Activated B cell treated with CpG ODN at 0.5 μM for 24 hours (primary cell): ENCODE measurements around the gene DGLUCY. TPM values are rescaled to one million over a fixed set of nuclear protein-coding genes. Genes with fewer than 3 reads are reported as not detected.
"Not testable (repeated sequence)": the region's sequence is repeated elsewhere in the genome, so short reads cannot be mapped to it uniquely, and the experiment has no call there.

Experiments used
- ATAC-seq: fragments of 200-7000 bp; cut with Tn5 transposase; one replicate; pipeline ENCODE4 v1.10.0; 2021; ENCODE audit warnings: low read depth, mild to moderate bottlenecking, moderate library complexity
- CTCF ChIA-PET: fragments of 350-600 bp; sonication (Branson Sonifier 250); formaldehyde crosslinking; loops from one replicate; lab custom pipeline; 2021; ENCODE audit warnings: antibody characterized with exemption; lab: Charles Lee
- POLR2A ChIA-PET: fragments of 350-600 bp; sonication (Branson Sonifier 250); formaldehyde crosslinking; loops from one replicate; lab custom pipeline; 2021; ENCODE audit warnings: antibody characterized with exemption; lab: Charles Lee
- DNase-seq: peaks from one replicate; pipeline ENCODE4 v3.0.0; 2022
- H3K27ac Mint-ChIP-seq: one replicate; pipeline ENCODE4 v1.8.0; 2020; ENCODE audit warnings: mixed read lengths
- H3K27me3 Mint-ChIP-seq: one replicate; pipeline ENCODE4 v1.8.0; 2021; ENCODE audit warnings: mixed read lengths
- H3K36me3 Mint-ChIP-seq: one replicate; pipeline ENCODE4 v1.8.0; 2021; ENCODE audit warnings: low read depth, mixed read lengths
- H3K4me1 Mint-ChIP-seq: one replicate; pipeline ENCODE4 v1.8.0; 2021; ENCODE audit warnings: mixed read lengths
- H3K4me3 Mint-ChIP-seq: one replicate; pipeline ENCODE4 v1.8.0; 2020; ENCODE audit warnings: mild to moderate bottlenecking, mixed read lengths
- H3K9me3 Mint-ChIP-seq: one replicate; pipeline ENCODE4 v1.8.0; 2020; ENCODE audit warnings: mixed read lengths
- intact Hi-C: fragments of 100-400 bp; cut with micrococcal nuclease; formaldehyde crosslinking; loops from one replicate; pipeline ENCODE4 v1.15.1; 2024
- total RNA-seq: library from RNA; stranded (reverse); gene quantifications from 2 replicates; pipeline ENCODE4 v1.2.3, GENCODE V29; 2022
- TF ChIP-seq, protein P1 (sequence below): fragments of 200-600 bp; IDR thresholded peaks from one replicate; pipeline ENCODE4 v1.8.0; 2022; ENCODE audit warnings: antibody characterized with exemption, mild to moderate bottlenecking

The DGLUCY gene
- total RNA-seq, 1 donor from 2014 or later, result 92.7 TPM

- CTCF ChIA-PET, result no interaction called here
Observed at GRCh38 chr14:91094772-91095171, 19.1 kb upstream of the DGLUCY start.

DNA sequence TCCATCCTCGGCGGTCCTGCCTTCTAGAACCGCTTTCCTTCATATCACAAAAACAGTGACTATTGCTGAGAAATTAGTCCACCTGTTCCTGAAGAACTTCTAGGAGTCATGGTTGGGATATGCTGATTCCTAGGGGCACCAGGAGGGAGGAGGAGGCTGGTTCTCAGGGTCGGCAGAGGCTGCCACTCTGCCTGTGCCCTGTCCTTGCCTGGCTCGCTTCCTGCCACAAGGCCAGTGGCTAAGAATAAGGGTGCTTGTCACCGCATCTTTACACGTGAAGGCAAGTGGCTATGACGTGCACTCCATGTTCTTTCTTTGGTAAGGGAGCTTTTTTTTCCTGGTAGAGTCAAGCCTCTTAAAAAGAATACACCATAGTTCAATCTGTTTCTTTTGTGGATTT lies 18.7 kb upstream of the DGLUCY start:
- Mint-ChIP-seq H3K27ac (no peak overlapping the region), H3K27me3 (no peaks in the 10 kb centered on the region), H3K36me3 (no peaks in the 10 kb centered on the region), H3K9me3 (no peaks in the 10 kb centered on the region), H3K4me1 (no peaks in the 10 kb centered on the region), H3K4me3 (no peak overlapping the region)
- no peak for ATAC-seq
- DNase-seq, result no peak
- CTCF ChIA-PET, result no interaction called here
- TF ChIP-seq, protein P1, sequence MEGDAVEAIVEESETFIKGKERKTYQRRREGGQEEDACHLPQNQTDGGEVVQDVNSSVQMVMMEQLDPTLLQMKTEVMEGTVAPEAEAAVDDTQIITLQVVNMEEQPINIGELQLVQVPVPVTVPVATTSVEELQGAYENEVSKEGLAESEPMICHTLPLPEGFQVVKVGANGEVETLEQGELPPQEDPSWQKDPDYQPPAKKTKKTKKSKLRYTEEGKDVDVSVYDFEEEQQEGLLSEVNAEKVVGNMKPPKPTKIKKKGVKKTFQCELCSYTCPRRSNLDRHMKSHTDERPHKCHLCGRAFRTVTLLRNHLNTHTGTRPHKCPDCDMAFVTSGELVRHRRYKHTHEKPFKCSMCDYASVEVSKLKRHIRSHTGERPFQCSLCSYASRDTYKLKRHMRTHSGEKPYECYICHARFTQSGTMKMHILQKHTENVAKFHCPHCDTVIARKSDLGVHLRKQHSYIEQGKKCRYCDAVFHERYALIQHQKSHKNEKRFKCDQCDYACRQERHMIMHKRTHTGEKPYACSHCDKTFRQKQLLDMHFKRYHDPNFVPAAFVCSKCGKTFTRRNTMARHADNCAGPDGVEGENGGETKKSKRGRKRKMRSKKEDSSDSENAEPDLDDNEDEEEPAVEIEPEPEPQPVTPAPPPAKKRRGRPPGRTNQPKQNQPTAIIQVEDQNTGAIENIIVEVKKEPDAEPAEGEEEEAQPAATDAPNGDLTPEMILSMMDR, result no peak
- intact Hi-C loops, result no loop called here
- POLR2A ChIA-PET, result no interaction called here

More at GRCh38 chr14:91094772-91095171, 19.1 kb upstream of the DGLUCY start:
- intact Hi-C loops, result no loop called here
- no peaks in the 10 kb centered on the region for H3K9me3 Mint-ChIP-seq
- no peak for ATAC-seq
- POLR2A ChIA-PET, result no interaction called here
- H3K27ac Mint-ChIP-seq, result no peak overlapping the region
- no peaks in the 10 kb centered on the region for H3K27me3 Mint-ChIP-seq
- no peak for DNase-seq
- H3K4me1 Mint-ChIP-seq, result no peaks in the 10 kb centered on the region
- no peak overlapping the region for H3K4me3 Mint-ChIP-seq
- TF ChIP-seq, protein P1, result no peak
- no peaks in the 10 kb centered on the region for H3K36me3 Mint-ChIP-seq

GRCh38 chr14:91097657-91098056 lies 16.2 kb upstream of the DGLUCY start:
- intact Hi-C loops, H3K36me3 Mint-ChIP-seq, H3K27me3 Mint-ChIP-seq, DNase-seq, H3K4me1 Mint-ChIP-seq, H3K9me3 Mint-ChIP-seq, H3K27ac Mint-ChIP-seq, CTCF ChIA-PET, ATAC-seq, H3K4me3 Mint-ChIP-seq: not testable (repeated sequence)
- POLR2A ChIA-PET, result interaction anchor here (0.6 kb wide), 1 partner anchor 25 kb away, joined by 3 read pairs; no protein-coding TSS in a partner anchor

DNA sequence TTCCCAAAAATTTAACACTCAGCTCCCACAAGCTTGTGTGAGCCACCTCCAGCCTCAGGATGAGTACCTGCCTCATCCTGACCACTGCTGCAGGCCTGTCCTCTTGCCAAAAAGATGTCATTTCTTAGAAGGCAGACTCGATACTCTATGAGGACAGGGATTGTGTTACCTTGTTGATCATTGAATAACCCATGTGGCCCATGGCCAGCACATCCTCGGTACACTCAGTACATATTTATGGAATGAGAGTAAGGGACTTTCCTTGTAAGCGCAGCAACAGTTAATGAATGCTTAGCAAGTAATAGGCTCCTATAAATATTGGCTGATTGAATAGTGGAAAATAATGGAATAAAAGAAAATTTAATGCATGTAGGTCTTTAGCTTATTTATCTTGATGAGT lies 15.3 kb upstream of the DGLUCY start:
- Mint-ChIP-seq H3K4me1 (no peaks in the 10 kb centered on the region), H3K4me3 (no peak overlapping the region), H3K36me3 (no peaks in the 10 kb centered on the region), H3K9me3 (no peaks in the 10 kb centered on the region), H3K27ac (no peak overlapping the region), H3K27me3 (no peaks in the 10 kb centered on the region)
- POLR2A ChIA-PET, result interaction anchor here (0.6 kb wide), 1 partner anchor 29 kb away, joined by 3 read pairs; no protein-coding TSS in a partner anchor
- CTCF ChIA-PET, result interaction anchor here (0.6 kb wide), 1 partner anchor 119 kb away, joined by 3 read pairs; no protein-coding TSS in a partner anchor
- intact Hi-C loops, result no loop called here
- ATAC-seq, result no peak
- TF ChIP-seq, protein P1, result no peak
- no peak for DNase-seq

DNA sequence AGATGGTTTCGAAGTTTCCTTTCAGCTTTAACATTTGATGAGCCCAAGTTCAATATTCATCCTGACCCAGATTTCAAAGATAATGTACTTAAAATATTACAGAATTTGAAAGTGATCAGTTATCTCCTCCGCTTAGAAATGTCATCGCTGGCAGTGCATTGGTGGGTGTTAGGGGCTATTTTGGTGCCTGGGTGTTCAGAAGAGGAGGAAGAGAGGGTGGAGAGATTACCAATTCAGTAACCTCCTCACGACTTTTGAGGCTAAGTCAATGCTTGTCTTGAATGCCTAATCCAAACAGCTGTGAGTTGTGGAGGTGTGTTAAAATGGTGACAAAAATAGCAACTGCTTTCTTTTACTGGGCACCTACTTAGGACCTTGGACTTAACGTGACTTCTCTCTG lies 13.8 kb upstream of the DGLUCY start:
- DNase-seq, result no peak
- Mint-ChIP-seq H3K27me3 (no peaks in the 10 kb centered on the region), H3K27ac (no peak overlapping the region), H3K9me3 (no peaks in the 10 kb centered on the region), H3K4me3 (no peak overlapping the region), H3K36me3 (no peaks in the 10 kb centered on the region), H3K4me1 (no peaks in the 10 kb centered on the region)
- POLR2A ChIA-PET, result interaction anchor here (1.3 to 1.6 kb wide), 2 partner anchors 14 to 15 kb away, joined by 4 read pairs; partner anchors contain the start of gene DGLUCY
- no peak for ATAC-seq
- intact Hi-C loops, result no loop called here
- TF ChIP-seq, protein P1, result no peak
- CTCF ChIA-PET, result no interaction called here

- TF ChIP-seq, protein P1, result no peak
- CTCF ChIA-PET, result no interaction called here
- DNase-seq (no peak), ATAC-seq (no peak)
- no peaks in the 10 kb centered on the region for H3K36me3 Mint-ChIP-seq
- H3K9me3 Mint-ChIP-seq, result no peaks in the 10 kb centered on the region
- H3K4me1 Mint-ChIP-seq, result peaks cover 7% of the 10 kb centered on the region
- POLR2A ChIA-PET, result no interaction called here
- no peak overlapping the region for H3K27ac Mint-ChIP-seq
- no peaks in the 10 kb centered on the region for H3K27me3 Mint-ChIP-seq
- H3K4me3 Mint-ChIP-seq, result no peak overlapping the region
- intact Hi-C loops, result no loop called here
Observed at GRCh38 chr14:91103116-91103515, 10.8 kb upstream of the DGLUCY start.
